ENCODE measurements around the gene OR52E2. TPM values are rescaled to one million over a fixed set of nuclear protein-coding genes. Genes with fewer than 3 reads are reported as not detected.

Gene OR52E2
- total RNA-seq, 1 donor from 2014 or later = not detected

GRCh38 chr11:5090668-5091067 lies 31.2 kb upstream of the OR52E2 start:
- no peak overlapping the region for H3K27ac Mint-ChIP-seq (ENCODE audit: unreplicated experiment)
- FAIRE-seq (no peak), DNase-seq (ENCODE audit: low read depth) (no peak)
- Histone ChIP-seq H3K9ac (ENCODE audit: low read length) (no peak overlapping the region), H3K4me3 (ENCODE audit: insufficient read depth, low read depth, low read length) (no peak overlapping the region), H2AFZ (ENCODE audit: low read depth, low read length) (no peak overlapping the region), H3K4me2 (ENCODE audit: low read length) (no peak overlapping the region), H4K20me1 (ENCODE audit: insufficient read depth, low read length) (no peaks in the 10 kb centered on the region), H3K4me1 (ENCODE audit: insufficient read depth, low read length) (no peaks in the 10 kb centered on the region), H3K36me3 (ENCODE audit: insufficient read depth, low read length) (no peaks in the 10 kb centered on the region), H3K9me3 (ENCODE audit: insufficient read depth, low read depth, low read length) (no peaks in the 10 kb centered on the region), H3K27ac (ENCODE audit: low read depth, low read length) (no peak overlapping the region), H3K27me3 (ENCODE audit: insufficient read depth, low read length) (no peaks in the 10 kb centered on the region), H3K79me2 (ENCODE audit: insufficient read depth, low read length) (no peaks in the 10 kb centered on the region)
- no peaks in the 10 kb centered on the region for H3K27me3 Mint-ChIP-seq (ENCODE audit: low read depth, unreplicated experiment)
- TF ChIP-seq EZH2 (IDR thresholded peaks at IDR 0.05; ENCODE audit: insufficient read depth, low read length) = no peak
- TF ChIP-seq, protein P1, sequence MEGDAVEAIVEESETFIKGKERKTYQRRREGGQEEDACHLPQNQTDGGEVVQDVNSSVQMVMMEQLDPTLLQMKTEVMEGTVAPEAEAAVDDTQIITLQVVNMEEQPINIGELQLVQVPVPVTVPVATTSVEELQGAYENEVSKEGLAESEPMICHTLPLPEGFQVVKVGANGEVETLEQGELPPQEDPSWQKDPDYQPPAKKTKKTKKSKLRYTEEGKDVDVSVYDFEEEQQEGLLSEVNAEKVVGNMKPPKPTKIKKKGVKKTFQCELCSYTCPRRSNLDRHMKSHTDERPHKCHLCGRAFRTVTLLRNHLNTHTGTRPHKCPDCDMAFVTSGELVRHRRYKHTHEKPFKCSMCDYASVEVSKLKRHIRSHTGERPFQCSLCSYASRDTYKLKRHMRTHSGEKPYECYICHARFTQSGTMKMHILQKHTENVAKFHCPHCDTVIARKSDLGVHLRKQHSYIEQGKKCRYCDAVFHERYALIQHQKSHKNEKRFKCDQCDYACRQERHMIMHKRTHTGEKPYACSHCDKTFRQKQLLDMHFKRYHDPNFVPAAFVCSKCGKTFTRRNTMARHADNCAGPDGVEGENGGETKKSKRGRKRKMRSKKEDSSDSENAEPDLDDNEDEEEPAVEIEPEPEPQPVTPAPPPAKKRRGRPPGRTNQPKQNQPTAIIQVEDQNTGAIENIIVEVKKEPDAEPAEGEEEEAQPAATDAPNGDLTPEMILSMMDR (IDR thresholded peaks at IDR 0.05; ENCODE audit: insufficient read depth, low read depth, low read length) = no peak
- no peaks in the 10 kb centered on the region for H3K9me3 Mint-ChIP-seq (ENCODE audit: unreplicated experiment)
- H3K4me1 Mint-ChIP-seq (ENCODE audit: low read depth, unreplicated experiment) = peaks cover 9% of the 10 kb centered on the region
- no peaks in the 10 kb centered on the region for H3K36me3 Mint-ChIP-seq (ENCODE audit: low read depth, unreplicated experiment)
- H3K4me3 Mint-ChIP-seq (ENCODE audit: unreplicated experiment) = no peak overlapping the region

- H3K4me1 ChIP-seq (ENCODE audit: insufficient read depth, low read length) = no peaks in the 10 kb centered on the region
- no peak overlapping the region for H3K27ac ChIP-seq (ENCODE audit: low read depth, low read length)
- H2AFZ ChIP-seq (ENCODE audit: low read depth, low read length) = no peak overlapping the region
- H4K20me1 ChIP-seq (ENCODE audit: insufficient read depth, low read length) = no peaks in the 10 kb centered on the region
- no peak overlapping the region for H3K4me3 Mint-ChIP-seq (ENCODE audit: unreplicated experiment)
- TF ChIP-seq, protein P1 (IDR thresholded peaks at IDR 0.05; ENCODE audit: insufficient read depth, low read depth, low read length) = no peak
- H3K9me3 ChIP-seq (ENCODE audit: insufficient read depth, low read depth, low read length) = no peaks in the 10 kb centered on the region
- no peak overlapping the region for H3K9ac ChIP-seq (ENCODE audit: low read length)
- H3K4me3 ChIP-seq (ENCODE audit: insufficient read depth, low read depth, low read length) = no peak overlapping the region
- FAIRE-seq (no peak), DNase-seq (ENCODE audit: low read depth) (no peak)
- no peaks in the 10 kb centered on the region for H3K36me3 ChIP-seq (ENCODE audit: insufficient read depth, low read length)
- peaks cover 9% of the 10 kb centered on the region for H3K4me1 Mint-ChIP-seq (ENCODE audit: low read depth, unreplicated experiment)
- H3K4me2 ChIP-seq (ENCODE audit: low read length) = no peak overlapping the region
- no peaks in the 10 kb centered on the region for H3K36me3 Mint-ChIP-seq (ENCODE audit: low read depth, unreplicated experiment)
- no peaks in the 10 kb centered on the region for H3K79me2 ChIP-seq (ENCODE audit: insufficient read depth, low read length)
- H3K27me3 Mint-ChIP-seq (ENCODE audit: low read depth, unreplicated experiment) = no peaks in the 10 kb centered on the region
- H3K27ac Mint-ChIP-seq (ENCODE audit: unreplicated experiment) = no peak overlapping the region
- H3K27me3 ChIP-seq (ENCODE audit: insufficient read depth, low read length) = no peaks in the 10 kb centered on the region
- H3K9me3 Mint-ChIP-seq (ENCODE audit: unreplicated experiment) = no peaks in the 10 kb centered on the region
Measured at GRCh38 chr11:5088556-5088955, 29.1 kb upstream of the OR52E2 start.

GRCh38 chr11:5083602-5084001 lies 24.2 kb upstream of the OR52E2 start:
- Mint-ChIP-seq H3K27ac (ENCODE audit: unreplicated experiment) (no peak overlapping the region), H3K27me3 (ENCODE audit: low read depth, unreplicated experiment) (no peaks in the 10 kb centered on the region), H3K9me3 (ENCODE audit: unreplicated experiment) (no peaks in the 10 kb centered on the region), H3K4me1 (ENCODE audit: low read depth, unreplicated experiment) (peaks cover 4% of the 10 kb centered on the region), H3K4me3 (ENCODE audit: unreplicated experiment) (no peak overlapping the region), H3K36me3 (ENCODE audit: low read depth, unreplicated experiment) (no peaks in the 10 kb centered on the region)
- no peaks in the 10 kb centered on the region for H4K20me1 ChIP-seq (ENCODE audit: insufficient read depth, low read length)
- no peak overlapping the region for H3K27ac ChIP-seq (ENCODE audit: low read depth, low read length)
- H3K36me3 ChIP-seq (ENCODE audit: insufficient read depth, low read length) = no peaks in the 10 kb centered on the region
- no peak overlapping the region for H3K9ac ChIP-seq (ENCODE audit: low read length)
- DNase-seq (ENCODE audit: low read depth) = no peak
- H3K4me1 ChIP-seq (ENCODE audit: insufficient read depth, low read length) = no peaks in the 10 kb centered on the region
- H2AFZ ChIP-seq (ENCODE audit: low read depth, low read length) = no peak overlapping the region
- H3K27me3 ChIP-seq (ENCODE audit: insufficient read depth, low read length) = no peaks in the 10 kb centered on the region
- H3K79me2 ChIP-seq (ENCODE audit: insufficient read depth, low read length) = no peaks in the 10 kb centered on the region
- H3K9me3 ChIP-seq (ENCODE audit: insufficient read depth, low read depth, low read length) = no peaks in the 10 kb centered on the region
- FAIRE-seq = no peak
- H3K4me3 ChIP-seq (ENCODE audit: insufficient read depth, low read depth, low read length) = no peak overlapping the region
- no peak overlapping the region for H3K4me2 ChIP-seq (ENCODE audit: low read length)
- no peak for TF ChIP-seq EZH2 (IDR thresholded peaks at IDR 0.05; ENCODE audit: insufficient read depth, low read length)
- TF ChIP-seq, protein P1 (IDR thresholded peaks at IDR 0.05; ENCODE audit: insufficient read depth, low read depth, low read length) = no peak
